Measurements from ENCODE around the gene AHDC1. TPM values are rescaled to one million over a fixed set of nuclear protein-coding genes. Genes with fewer than 3 reads are reported as not detected.

Gene AHDC1
- total and polyA plus RNA-seq, 2 of the 13 experiments (the other 11 are each of a cell fraction or from before 2014, with no cell fraction given) = 1.0 to 2.7 TPM

DNA sequence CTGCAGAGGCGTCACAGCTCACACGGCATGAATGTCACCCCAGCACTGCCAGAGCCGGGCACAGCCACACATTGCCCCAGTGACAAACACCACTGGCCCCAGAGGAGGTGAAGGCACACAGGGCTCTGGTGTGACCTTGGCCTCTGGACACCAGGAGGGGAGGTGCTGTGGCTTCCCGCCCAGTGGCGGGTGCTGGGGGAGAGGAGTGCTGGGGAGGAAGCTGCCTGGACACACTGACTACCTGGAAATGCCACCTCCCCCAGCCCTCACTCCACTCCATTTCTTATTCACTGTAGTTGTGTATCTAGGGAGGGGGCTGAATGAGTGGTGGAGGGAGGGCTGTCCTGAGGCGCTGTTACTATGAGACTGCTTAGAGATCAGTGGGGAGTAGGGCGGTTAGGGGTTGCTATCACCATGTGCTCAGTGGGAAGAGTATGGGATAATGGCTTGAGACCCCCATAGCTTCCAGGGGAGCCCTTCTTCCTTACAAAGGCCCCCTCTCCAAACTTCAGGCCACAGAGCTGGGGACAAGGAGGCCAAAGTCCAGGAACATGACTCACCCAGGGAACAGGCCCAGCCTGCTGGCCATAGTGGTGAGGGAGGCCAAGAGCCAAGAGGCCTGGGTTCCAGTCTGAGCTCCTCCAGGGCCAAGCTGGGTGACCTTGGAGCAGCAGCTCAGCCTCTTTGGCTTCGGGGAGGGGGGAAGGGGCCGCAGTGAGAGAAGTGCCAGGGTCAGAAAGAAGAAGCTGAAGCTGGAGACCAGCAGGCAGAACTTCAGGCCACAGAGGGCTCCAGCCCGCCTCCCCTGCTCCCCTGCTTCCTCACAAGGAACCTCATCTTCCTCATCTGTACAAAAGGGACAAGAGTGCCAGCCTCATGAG lies 40.1 kb downstream of the AHDC1 start:
- Histone ChIP-seq H3K36me3 (replicated peaks in 1 of 2; ENCODE audit: control insufficient read depth in 1 of 2, insufficient read depth in 2 of 2, low read length in 2 of 2) (peaks cover 0 to 5% of the 10 kb centered on the region in 2 experiments; a peak in 1 of 5 replicates), H3K4me3 (replicated peaks in 1 of 3; ENCODE audit: insufficient read depth in 1 of 3, low read depth in 2 of 3, low read length in 3 of 3) (peak overlapping the region in 2 of 3 experiments; percentile 8 to 57; a peak in 2 of 6 replicates), H3K4me2 (ENCODE audit: low read depth, low read length) (peak overlapping the region; percentile 86), H3K4me1 (ENCODE audit: insufficient read depth, low read length) (peaks cover 83% of the 10 kb centered on the region), H3K27me3 (ENCODE audit: control insufficient read depth in 1 of 2, insufficient read depth in 2 of 2, low read length in 2 of 2) (no peaks in the 10 kb centered on the region), H3K9me3 (ENCODE audit: low read length) (no peaks in the 10 kb centered on the region), H4K20me1 (ENCODE audit: insufficient read depth, low read length) (no peaks in the 10 kb centered on the region), H3K27ac (ENCODE audit: extremely low read length, insufficient read depth, low read length) (peak overlapping the region; percentile 95), H2AFZ (ENCODE audit: low read length) (no peak overlapping the region), H3K79me2 (ENCODE audit: insufficient read depth, low read length) (peaks cover 19% of the 10 kb centered on the region), H3K9ac (ENCODE audit: insufficient read depth, low read depth, low read length) (peak overlapping the region; percentile 76)
- in situ Hi-C loops (cut with HindIII; ENCODE audit: extremely low pct_ligation_motif_present, low pct_unique_long_range_greater_than_20kb) = no loop called here
- ATAC-seq = peak; percentile 82
- ChIA-PET POLR2A (interaction anchor here (0.7 to 3.4 kb wide), 26 partner anchors 9 to 257 kb away, joined by 3 to 48 read pairs (median 6); partner anchors contain the start of genes AHDC1, FAM76A, IFI6 and WASF2), CTCF (ENCODE audit: low intra/inter-chr PET ratio, low total read pairs) (no interaction called here)
- peak; percentile 95 for DNase-seq (ENCODE audit: low spot score)
- BruUV-seq (replicated peaks) = TSS peak; percentile 93
- FAIRE-seq = peak; percentile 99
- 15% methylated on average over 6 of the region's 10 CpGs for WGBS (ENCODE audit: low lambda C conversion rate)
- intact Hi-C loops (cut with micrococcal nuclease; ENCODE audit: unreplicated experiment) = loop anchor here (5.0 kb wide), 1 partner anchor 98 kb away; no protein-coding TSS in a partner anchor
- TF ChIP-seq HNRNPL (IDR thresholded peaks at IDR 0.05; ENCODE audit: low read depth, low read length) = peak; percentile 99
- TF ChIP-seq, protein P1, sequence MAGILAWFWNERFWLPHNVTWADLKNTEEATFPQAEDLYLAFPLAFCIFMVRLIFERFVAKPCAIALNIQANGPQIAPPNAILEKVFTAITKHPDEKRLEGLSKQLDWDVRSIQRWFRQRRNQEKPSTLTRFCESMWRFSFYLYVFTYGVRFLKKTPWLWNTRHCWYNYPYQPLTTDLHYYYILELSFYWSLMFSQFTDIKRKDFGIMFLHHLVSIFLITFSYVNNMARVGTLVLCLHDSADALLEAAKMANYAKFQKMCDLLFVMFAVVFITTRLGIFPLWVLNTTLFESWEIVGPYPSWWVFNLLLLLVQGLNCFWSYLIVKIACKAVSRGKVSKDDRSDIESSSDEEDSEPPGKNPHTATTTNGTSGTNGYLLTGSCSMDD (CRISPR knock-in tag; IDR thresholded peaks at IDR 0.05) = no peak
- peak; percentile 53; the same call in 1 of the 2 replicates for TF ChIP-seq ZNF644 (CRISPR knock-in tag; IDR thresholded peaks at IDR 0.05; ENCODE audit: low read depth)
- peak; percentile 93 for TF ChIP-seq HDAC2 (CRISPR knock-in tag; IDR thresholded peaks at IDR 0.05)
- TF ChIP-seq SRSF4 (IDR thresholded peaks at IDR 0.05; ENCODE audit: low read depth, low read length, poor library complexity, severe bottlenecking) = no peak
- TF ChIP-seq SKI (IDR thresholded peaks at IDR 0.05; ENCODE audit: partially characterized antibody) = peak; percentile 79
- TF ChIP-seq ZNF619 (CRISPR knock-in tag; IDR thresholded peaks at IDR 0.05) = 0 out of 2 replicates have a peak, but pooled peaks have one; percentile 40
- peak; percentile 70; the same call in 1 of the 2 replicates for TF ChIP-seq HIVEP1 (CRISPR knock-in tag; IDR thresholded peaks at IDR 0.05)
- no peak for TF ChIP-seq ZNF790 (CRISPR knock-in tag; IDR thresholded peaks at IDR 0.05; ENCODE audit: borderline replicate concordance)
- TF ChIP-seq, protein P2, sequence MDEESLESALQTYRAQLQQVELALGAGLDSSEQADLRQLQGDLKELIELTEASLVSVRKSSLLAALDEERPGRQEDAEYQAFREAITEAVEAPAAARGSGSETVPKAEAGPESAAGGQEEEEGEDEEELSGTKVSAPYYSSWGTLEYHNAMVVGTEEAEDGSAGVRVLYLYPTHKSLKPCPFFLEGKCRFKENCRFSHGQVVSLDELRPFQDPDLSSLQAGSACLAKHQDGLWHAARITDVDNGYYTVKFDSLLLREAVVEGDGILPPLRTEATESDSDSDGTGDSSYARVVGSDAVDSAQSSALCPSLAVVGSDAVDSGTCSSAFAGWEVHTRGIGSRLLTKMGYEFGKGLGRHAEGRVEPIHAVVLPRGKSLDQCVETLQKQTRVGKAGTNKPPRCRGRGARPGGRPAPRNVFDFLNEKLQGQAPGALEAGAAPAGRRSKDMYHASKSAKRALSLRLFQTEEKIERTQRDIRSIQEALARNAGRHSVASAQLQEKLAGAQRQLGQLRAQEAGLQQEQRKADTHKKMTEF (CRISPR knock-in tag; IDR thresholded peaks at IDR 0.05) = peak; percentile 97
- peak; percentile 5; the same call in 1 of the 2 replicates for TF ChIP-seq SMC3 (IDR thresholded peaks at IDR 0.05; ENCODE audit: low read length)
- TF ChIP-seq, protein P3, sequence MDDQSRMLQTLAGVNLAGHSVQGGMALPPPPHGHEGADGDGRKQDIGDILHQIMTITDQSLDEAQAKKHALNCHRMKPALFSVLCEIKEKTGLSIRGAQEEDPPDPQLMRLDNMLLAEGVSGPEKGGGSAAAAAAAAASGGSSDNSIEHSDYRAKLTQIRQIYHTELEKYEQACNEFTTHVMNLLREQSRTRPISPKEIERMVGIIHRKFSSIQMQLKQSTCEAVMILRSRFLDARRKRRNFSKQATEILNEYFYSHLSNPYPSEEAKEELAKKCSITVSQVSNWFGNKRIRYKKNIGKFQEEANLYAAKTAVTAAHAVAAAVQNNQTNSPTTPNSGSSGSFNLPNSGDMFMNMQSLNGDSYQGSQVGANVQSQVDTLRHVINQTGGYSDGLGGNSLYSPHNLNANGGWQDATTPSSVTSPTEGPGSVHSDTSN (CRISPR knock-in tag; IDR thresholded peaks at IDR 0.05; ENCODE audit: borderline replicate concordance) = no peak
- peak; percentile 29 for TF ChIP-seq RBM39 (IDR thresholded peaks at IDR 0.05; ENCODE audit: low read depth, low read length, poor library complexity, severe bottlenecking)
- peak; percentile 95; the same call in 1 of the 2 replicates for TF ChIP-seq ZSCAN25 (CRISPR knock-in tag; IDR thresholded peaks at IDR 0.05)
- no peak for TF ChIP-seq ZNF333 (CRISPR knock-in tag; IDR thresholded peaks at IDR 0.05; ENCODE audit: borderline replicate concordance)
- TF ChIP-seq, protein P4, sequence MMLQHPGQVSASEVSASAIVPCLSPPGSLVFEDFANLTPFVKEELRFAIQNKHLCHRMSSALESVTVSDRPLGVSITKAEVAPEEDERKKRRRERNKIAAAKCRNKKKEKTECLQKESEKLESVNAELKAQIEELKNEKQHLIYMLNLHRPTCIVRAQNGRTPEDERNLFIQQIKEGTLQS (CRISPR knock-in tag; IDR thresholded peaks at IDR 0.05) = peak; percentile 87
- 0 out of 2 replicates have a peak, but pooled peaks have one; percentile 79 for TF ChIP-seq GZF1 (CRISPR knock-in tag; IDR thresholded peaks at IDR 0.05)
- TF ChIP-seq ZNF7 (CRISPR knock-in tag; IDR thresholded peaks at IDR 0.05) = no peak
- TF ChIP-seq DNMT1 (CRISPR knock-in tag; IDR thresholded peaks at IDR 0.05) = no peak
- peak; percentile 22; the same call in 1 of the 2 replicates for TF ChIP-seq ZKSCAN1 (IDR thresholded peaks at IDR 0.05; ENCODE audit: low read length)

Data from HepG2 (cell line).